Muscle of arm (tissue), 12 donors: ENCODE measurements around the gene CNTNAP2. TPM values are rescaled to one million over a fixed set of nuclear protein-coding genes. Genes with fewer than 3 reads are reported as not detected.

Source experiments
- DNase-seq: peaks from one replicate; pipeline ENCODE4 v3.0.0-alpha.2; 2013
- polyA plus RNA-seq, 12 donors: library from polyadenylated mRNA; unstranded; fragments of 120-200 nt; gene quantifications; one replicate each; pipeline ENCODE4 v1.2.1, GENCODE V29; 2013; ENCODE audit not compliant: insufficient read length in 12 of 12

CNTNAP2 gene
- polyA plus RNA-seq, 12 donors: 7.4 to 16.1 (median 10.3) TPM; not detected in 1

DNA sequence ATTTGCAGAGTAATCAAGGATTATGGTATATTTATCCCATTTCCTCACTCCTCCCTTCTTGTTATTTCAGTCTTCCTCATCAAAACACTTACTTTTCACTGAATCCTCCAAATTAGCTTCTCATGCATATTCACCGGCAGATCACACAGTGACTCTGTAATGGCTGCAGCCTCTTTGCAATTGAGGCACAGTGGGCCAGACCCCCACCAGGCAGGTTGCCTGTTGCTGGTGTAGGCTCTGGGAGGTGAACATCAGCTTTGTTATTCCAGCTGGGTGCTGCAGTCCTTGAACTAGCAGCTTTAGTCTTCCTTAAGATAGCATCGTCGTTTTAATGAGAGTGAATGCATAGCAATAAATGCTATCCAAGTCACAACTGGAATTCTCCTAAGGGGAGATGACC is 449.3 kb downstream of the CNTNAP2 start:
- no peak for DNase-seq

DNA sequence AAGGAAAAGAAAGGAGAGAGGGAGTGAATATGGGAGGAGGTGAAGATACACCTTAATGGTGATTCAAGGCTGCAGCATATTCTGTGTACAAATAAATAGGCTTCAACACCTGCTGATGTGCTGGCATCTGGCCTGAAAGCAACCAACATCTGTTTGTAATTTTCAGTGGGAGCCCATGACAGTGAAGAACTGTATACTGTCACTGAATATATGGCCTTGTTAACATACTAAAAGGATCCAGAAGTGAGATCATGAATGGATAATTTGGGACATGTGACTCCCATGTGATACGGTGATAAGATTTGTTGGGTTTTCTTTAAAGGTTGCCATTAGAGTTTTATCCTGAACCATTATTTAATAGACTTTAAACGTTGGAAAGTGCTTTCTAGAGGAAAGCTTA is 459.3 kb downstream of the CNTNAP2 start:
- DNase-seq: no peak

DNA sequence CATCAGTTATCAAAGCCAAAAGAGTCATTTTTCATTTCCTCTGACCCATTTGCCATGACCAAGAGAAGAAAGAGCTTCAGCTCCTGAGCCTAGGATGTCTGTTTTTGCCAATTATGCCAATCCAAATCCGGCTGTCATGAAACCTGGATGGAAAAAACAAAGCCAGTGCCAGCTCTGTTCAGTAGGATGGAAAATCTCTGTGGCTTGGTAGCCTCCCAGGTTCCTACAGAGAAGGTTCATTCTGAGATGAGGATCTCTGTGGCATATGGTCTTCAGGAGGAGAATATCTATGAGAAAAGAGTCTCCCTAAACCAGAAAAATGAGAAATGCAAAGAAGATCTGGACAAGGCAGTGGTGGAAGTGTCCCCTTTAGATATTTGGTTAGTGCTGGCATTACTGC is 475.4 kb downstream of the CNTNAP2 start:
- DNase-seq: no peak

DNA sequence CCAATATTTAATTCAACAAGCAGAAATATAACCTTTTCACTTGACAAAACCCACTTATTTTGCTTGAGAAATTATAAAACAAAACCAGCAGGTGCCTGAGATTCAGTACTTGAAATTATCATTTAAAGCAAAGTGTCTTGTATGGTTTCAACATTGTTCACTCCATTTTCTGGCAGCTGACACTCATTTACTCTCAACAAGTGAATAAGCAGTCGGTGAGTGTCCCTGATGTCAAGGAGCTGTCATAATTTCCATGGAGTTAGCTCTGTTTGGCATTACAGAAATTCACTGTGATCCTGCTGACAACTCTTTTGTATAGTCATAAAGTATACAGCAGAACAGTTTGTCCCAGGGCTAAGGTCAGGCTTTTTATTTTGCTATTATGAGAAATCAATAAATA is 490.0 kb downstream of the CNTNAP2 start:
- no peak for DNase-seq

DNA sequence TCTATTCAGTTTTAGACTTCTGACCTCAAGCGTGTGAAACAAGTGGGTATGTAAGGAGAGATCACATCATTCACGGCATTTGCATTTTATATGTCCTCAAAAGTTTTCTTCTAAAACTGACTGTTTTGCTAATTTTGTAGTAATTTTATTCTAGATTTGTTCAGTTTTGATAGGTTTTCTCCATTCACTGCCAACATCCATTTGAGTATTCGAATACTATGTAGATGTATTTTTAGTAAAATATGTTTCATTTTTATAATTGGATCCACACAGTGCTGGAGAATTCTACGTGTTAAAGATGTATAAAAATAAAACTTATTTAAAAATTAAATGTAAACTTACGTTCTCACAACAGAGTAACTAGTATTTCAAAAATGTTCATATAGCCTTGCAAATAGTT is 503.0 kb downstream of the CNTNAP2 start:
- DNase-seq: no peak

DNA sequence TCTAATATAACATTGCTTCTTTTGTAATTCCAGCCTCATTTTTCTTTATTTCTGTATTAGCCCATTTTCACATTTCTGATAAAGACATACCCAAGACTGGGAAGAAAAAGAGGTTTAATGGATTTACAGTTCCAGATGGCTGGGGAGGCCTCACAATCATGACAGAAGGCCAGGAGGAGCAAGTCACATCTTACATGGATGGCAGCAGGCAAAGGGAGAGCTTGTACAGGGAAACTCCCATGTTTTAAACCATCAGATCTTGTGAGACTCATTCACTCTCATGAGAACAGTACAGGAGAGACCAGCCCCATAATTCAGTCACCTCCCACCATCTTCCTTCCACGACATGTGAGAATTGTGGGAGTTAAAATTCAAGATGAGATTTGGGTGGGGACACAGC is 510.3 kb downstream of the CNTNAP2 start:
- DNase-seq: no peak

DNA sequence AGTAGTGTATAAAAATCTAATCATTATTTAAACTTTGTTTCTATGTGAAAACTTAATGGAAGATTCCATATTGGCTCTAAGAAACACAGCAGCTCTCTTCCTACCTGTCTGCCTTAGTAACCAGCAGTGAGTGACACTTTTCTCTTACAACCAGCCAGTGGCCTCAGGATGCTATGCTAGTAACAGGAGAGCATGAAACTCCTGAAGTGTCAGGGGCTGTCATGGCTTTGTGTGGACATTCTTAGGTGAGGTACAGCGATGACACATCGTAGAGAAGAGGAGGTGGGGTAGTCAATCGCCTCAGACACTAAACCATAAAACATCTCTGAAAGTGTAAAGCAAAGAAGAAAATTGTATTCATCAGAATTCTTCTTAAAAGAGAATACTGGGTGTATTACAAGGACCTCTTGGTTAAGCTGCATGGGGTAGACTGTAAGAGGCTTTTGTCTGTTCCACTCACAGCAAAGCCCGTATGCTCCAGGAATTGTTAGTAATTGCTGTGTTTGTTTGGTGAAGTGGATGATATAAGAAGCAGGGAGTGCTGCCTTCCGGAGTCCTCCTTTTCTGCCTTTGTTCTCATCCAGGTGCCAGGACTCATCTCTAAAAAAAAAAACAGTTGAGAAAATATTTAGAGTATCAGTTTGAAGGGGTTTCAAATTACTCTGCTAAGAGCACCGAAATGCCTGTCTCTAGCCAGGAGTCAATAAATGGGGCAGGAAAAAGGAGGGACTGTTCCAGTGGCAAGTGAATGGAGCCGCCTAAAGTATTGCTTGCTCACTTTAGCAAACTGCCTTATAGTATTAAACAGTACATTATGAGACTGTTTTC is 518.8 kb downstream of the CNTNAP2 start:
- no peak for DNase-seq

DNA sequence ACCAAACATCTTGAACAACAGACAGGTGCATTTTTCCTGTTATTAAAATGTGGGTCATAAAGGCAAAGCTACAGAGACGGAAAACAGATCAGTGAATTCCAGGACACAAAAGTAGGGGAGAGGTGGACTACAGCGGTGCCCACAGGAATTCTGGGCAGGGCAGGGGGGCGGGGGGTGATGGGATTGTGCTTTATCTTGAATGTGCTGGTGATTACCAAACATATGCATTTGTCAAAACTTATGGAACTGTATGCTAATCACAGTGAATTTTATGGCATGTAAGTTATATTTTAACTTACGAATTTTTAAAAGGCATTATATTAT is 519.4 kb downstream of the CNTNAP2 start:
- no peak for DNase-seq

DNA sequence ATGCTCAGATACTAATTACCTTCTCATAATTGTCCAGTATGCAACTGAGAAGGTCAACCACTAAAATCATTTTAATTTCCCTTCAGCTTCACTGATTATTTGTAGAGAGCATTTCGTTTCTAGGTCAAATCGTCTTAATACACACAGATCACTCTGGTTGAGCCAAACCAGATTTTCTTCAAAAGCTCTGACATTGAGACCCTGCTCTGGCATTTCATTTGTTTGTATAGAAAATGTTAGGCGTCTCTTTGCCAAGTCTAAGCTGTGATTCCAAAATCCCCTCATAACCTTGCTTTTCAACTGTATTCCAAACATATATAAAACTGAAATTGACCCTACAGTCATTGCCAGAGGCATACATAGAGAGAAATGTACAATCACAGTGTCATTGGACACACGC is 520.0 kb downstream of the CNTNAP2 start:
- no peak for DNase-seq

DNA sequence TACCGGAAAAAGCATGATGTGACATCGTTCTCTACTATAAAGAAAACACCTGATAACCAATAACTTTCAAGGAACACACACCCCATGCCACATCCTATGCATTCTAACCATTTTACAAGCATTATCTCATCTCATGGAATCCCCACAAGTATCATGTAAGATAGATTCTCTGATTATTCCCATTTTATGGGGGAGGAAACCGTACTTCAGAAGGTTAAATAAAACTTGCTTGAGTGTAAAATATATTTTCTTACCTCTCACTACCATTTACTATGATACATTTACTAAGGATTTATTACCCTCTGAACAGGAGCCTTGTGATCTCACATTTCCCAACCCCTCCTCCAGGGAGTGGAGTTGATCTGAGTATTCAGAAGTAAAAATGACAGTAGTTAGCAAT is 522.7 kb downstream of the CNTNAP2 start:
- DNase-seq: no peak

DNA sequence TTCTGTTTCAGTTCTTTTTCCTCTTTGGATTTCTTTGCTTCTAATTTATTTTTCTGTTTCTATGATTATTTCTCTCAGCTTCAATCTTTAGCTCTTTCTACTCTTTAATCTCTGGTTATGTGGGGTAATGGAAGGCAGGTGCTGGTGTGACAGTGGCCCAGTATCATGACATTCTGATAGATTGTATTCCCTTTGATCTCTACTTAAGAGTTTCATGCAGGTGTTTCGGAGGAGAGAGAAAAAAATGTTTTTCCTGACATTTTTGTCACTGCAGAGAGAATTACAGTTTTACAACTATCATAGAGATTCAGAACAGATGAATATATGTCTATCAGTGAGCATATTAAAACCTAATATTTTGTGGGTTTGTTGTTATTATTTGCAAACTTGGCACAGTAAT is 524.9 kb downstream of the CNTNAP2 start:
- DNase-seq: no peak

DNA sequence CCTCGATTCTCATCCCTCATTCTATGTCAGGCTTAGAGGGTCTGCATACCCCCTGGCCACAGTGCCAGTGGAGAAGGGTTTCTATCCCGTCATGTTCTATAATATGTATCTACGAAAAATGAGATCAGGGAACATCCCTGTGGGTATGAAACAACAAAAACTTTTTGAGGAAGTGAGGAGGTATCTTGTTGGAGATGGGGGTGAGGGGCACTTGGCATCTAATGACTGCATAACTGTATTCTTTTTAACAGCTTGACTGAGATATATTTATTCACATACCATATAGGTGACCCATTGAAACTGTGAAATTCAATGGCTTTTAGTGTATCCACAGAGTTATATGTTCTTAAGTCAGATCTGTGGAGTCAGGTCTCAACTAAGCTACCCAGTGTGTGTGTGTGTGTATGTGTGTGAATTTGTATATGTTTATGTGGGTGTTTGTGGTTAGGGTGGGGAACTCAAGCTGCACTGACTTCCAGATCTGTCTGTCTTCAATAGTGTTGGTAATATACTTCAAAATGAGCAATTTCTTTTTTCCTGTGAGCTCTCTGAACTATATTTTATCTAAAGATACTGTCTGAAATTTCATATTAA is 528.9 kb downstream of the CNTNAP2 start:
- DNase-seq: no peak

DNA sequence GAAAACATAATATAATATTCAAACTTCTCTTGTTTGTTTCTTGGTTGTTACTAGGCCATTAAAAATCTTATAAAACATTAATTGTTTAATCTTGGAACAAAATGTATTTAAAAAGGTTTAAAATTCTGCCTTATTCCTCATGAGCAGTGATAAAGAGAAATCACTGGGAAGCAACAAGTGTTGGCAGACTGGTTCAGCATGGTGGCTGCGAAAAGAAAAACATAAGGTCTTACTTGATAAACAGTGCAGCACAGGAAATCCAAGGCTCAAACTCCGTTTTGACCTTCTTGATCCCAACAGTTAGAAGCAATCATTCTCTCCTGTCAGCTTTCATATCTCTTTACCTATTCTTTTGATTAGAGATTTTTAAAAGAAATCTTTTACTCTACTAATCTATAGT is 530.8 kb downstream of the CNTNAP2 start:
- DNase-seq: no peak

DNA sequence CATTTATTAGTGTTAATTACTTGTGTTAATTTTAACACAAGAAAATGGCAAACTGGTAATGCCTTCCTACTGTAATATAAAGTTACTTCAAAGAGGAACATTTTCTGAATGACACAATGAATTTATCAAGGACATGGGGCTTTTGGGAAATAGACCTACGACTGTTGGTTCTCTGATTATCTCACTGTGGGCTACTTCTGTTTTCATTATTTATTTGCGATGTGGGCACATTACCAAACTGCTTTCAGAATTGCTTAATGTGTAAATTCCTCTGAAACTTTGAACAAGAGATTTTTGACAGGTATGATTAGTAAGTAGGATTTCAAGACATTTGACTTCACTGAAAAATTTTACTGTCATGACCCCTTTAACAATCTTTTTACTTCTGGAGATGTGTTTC is 535.6 kb downstream of the CNTNAP2 start:
- DNase-seq: no peak

DNA sequence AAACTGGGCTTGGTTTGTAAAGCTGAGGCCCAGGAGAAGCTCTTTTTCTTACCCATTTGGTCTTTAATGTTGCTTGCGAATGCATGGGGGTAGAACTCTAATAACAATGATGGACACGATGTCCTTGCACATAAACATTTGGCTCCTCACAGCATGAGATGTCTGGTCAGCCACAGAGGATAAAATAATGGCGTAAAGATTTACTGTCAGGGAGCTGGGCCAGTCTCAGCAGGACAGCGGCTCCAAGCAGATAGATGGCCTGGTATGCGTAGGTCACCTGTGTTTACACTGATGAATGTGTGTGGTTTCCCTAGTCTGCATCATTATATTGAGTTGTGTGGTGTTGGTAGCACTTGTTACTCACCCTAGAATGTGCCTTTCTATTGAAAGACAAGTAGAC is 537.4 kb downstream of the CNTNAP2 start:
- no peak for DNase-seq

DNA sequence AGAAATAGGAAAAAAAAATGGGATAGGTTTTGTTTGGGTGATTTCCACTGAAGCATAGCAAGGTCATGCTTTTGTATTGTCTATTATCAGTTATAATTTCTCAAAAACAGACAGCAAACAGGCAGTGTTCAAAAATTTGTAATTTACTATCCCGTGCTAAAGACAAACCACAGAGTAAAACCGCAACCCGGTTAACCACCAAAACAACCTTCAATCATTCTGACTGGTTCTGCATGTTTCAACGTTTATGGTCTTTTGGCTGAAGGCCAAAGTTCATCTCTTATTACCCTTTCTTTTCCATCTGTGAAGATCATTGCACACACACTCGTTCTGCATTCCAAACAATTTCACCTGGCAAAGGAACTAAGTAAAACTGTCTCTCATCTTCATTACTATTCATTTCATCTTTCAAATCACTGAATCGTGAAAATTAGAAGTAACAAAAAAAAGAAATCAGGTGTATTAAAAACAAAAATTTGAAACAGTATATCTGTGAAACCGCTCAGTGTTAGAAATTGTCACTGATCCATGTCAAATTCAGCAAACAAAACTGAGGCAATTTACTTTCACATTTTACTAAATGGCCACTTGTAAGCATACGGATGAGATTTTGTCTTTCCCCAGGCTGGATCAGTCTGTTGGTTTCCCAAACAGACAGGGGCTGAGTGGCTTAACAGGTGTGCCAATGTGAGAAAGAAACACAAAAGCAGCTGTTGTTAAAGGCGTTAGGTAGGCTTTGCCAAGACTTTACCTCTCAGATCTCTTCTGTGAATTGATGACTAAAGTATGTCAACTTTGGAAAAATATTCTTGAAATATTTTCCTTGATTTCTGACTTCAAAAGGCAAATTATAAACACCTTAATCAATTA is 539.6 kb downstream of the CNTNAP2 start:
- DNase-seq: peak; percentile 25

DNA sequence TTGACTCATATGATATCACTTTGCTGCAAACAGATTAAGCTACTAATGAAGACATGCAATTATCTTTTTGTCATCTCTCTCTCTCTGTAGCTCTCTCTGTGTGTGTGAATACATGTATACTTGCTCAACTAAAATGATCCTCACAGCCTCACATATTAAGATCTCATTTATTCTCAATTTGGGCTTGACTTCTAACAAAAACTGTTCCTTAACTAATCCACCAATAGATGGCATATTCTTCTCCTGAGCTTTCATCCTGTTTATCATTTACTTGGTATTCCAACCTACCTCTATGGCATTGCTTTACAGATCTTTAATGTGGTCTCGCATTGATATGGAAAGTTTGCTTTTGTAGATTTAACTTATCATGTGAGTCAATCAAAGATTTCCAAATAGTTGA is 540.4 kb downstream of the CNTNAP2 start:
- no peak for DNase-seq

DNA sequence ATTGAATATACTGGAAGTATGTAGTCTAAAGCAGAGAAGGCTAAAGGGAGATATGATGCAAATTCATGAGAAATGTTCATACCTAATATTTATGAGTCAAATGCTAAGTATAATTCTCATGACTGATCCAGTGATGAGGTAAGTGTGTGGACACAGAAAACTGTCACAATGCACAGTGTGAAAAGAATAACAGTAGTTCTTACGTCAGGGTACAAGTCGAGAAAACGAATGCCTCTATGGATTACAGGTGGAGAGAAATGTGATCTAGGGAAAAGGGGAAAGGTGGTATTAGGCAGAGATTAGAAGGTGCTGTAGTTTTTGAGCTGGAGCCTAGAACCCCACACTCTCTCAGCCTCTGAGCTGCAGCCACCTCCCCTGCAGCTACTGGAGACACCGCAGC is 542.0 kb downstream of the CNTNAP2 start:
- DNase-seq: no peak

DNA sequence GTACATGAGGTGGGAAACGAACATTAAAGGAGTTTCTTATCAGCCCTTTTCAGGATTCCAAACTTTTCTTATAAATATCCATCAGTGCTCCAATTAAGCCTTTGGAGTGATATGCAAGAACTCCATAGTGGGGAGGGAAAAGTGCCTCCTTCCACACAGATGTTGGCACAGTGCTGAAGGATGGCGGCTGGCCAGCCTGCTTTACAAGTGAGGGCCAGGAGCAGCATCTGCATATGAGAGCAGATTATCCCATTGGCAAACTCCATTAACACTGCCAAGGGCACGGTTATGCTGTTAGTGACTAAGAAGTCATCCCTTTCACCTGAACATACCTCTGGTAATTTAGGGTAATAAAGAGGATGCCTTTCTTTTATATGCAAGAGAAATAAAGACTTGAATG is 543.1 kb downstream of the CNTNAP2 start:
- no peak for DNase-seq

DNA sequence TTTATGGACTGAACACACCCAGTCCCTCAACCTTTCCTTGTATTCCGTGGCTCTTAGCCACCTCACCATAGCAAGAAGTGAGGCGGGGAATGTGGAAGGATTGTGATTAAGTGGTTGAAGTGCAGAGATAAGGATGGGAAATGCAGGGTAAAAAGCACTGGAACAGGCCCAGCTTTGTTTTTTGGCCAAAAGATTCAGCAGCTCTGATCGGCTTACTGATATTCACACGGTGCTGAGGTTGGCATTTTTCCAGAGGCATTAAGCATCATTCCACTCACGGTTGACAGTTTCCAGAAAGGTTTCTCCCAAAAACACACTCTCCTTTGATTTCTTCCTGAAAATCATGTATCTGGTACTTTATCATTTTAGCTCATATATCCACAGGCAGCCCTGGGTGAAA is 544.2 kb downstream of the CNTNAP2 start:
- no peak for DNase-seq

DNA sequence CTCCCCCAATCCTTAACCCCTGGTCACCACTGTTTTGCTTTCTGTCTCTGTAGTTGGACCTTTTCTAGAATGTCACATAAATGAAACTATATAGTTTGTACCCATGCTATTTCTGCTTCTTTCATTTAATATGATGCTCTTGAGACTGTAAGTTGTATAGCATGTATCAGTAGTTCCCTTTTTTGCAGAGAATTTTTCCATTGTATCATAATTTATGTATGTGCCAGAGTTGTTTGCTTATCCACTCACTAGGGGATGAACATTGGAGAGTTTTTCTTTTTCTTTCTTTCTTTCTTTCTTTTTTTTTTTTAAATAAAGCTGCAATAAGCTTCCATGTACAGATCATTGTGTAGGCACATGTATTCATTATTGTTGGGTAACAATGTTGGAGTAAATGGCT is 544.8 kb downstream of the CNTNAP2 start:
- DNase-seq: no peak

DNA sequence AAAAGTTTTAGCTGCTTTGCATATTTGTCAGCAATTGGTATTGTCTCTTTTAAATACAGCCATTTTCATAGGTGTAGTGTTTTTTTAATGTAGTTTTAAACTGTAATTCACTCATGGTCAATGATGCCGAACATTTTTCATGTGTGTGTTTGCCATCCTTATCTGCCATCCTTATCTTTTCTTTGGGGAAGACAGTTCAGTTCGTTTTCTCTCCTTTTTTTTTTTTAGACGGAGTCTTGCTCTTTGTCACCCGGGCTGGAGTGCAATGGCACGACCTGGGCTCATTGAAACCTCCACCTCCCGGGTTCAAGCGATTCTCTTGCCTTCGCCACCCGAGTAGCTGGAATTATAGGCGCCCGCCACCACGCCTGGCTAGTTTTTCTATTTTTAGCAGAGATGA is 545.3 kb downstream of the CNTNAP2 start:
- no peak for DNase-seq

DNA sequence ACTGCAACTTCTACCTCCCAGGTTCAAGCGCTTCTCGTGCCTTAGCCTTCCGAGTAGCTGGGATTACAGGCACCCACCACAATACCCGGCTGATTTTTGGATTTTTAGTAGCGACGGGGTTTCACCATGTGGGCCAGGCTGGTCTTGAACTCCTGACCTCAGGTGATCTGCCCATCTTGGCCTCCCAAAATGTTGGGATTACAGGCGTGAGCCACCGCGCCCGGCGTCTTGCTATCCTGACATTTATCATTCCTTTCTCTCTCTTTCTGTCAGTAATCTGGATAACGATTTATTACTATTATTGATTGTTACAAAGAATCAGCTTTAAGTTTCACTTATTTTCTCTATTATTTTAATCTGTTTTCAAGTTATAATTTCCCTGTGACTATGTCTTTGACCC is 548.4 kb downstream of the CNTNAP2 start:
- no peak for DNase-seq
